ENCODE data around the gene USF1.

DNA sequence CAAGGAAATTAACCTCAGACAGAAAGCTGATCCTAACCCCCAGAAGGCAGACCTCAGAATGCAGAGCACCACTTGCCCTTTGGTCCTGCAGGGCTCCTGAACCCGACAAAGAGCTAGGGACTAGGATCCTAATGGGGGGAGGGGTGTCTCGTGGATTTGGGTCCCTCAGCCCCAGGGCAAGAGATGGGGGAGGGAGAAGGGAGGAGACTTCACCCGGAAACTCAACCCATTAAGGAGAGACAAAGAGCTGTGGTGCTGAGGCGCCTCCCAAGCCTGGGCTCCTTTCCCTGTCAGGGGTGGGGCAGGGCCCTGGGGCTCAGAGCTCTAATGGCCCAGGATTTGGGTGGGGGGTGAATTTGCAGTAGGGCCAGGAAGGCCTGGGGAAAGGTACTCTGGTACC is 40.7 kb upstream of the USF1 start:
- TF ChIP-seq ZNF114 (CRISPR knock-in tag; IDR thresholded peaks at IDR 0.05): no peak
- TF ChIP-seq EZH2 (IDR thresholded peaks at IDR 0.05; ENCODE audit: low read depth, unreplicated experiment): no peak
- TF ChIP-seq ZNF331 (CRISPR knock-in tag; IDR thresholded peaks at IDR 0.05; ENCODE audit: low read depth): no peak
- TF ChIP-seq, protein P1, sequence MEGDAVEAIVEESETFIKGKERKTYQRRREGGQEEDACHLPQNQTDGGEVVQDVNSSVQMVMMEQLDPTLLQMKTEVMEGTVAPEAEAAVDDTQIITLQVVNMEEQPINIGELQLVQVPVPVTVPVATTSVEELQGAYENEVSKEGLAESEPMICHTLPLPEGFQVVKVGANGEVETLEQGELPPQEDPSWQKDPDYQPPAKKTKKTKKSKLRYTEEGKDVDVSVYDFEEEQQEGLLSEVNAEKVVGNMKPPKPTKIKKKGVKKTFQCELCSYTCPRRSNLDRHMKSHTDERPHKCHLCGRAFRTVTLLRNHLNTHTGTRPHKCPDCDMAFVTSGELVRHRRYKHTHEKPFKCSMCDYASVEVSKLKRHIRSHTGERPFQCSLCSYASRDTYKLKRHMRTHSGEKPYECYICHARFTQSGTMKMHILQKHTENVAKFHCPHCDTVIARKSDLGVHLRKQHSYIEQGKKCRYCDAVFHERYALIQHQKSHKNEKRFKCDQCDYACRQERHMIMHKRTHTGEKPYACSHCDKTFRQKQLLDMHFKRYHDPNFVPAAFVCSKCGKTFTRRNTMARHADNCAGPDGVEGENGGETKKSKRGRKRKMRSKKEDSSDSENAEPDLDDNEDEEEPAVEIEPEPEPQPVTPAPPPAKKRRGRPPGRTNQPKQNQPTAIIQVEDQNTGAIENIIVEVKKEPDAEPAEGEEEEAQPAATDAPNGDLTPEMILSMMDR (conservative IDR thresholded peaks at IDR 0.05; ENCODE audit: low read depth in 2 of 2): no peak
- no peak for TF ChIP-seq EZH2phosphoT487 (IDR thresholded peaks at IDR 0.05; ENCODE audit: unreplicated experiment)
- no peak for TF ChIP-seq POLR2AphosphoS5 (IDR thresholded peaks at IDR 0.05; ENCODE audit: low read depth)
- TF ChIP-seq JUNB (IDR thresholded peaks at IDR 0.05; ENCODE audit: unreplicated experiment): no peak
- no peak for TF ChIP-seq STAT1 (IDR thresholded peaks at IDR 0.05; ENCODE audit: unreplicated experiment)

Measured in GM23338 (cell line).